PC-3 (cell line): ENCODE results near the gene AGPAT4. TPM values are rescaled to one million over a fixed set of nuclear protein-coding genes. Genes with fewer than 3 reads are reported as not detected.

Experiments used
- ATAC-seq: fragments of 200-7000 bp; cut with Tn5 transposase; 2 replicates; pipeline ENCODE4 v1.9.1; 2020; ENCODE audit warnings: mild to moderate bottlenecking, moderate library complexity
- BruUV-seq: library from RNA; stranded (reverse); fragments of 400-500 nt; replicated peaks from 2 replicates; lab custom pipeline; 2021; lab: Mats Ljungman, UMichigan
- CTCF ChIA-PET: fragments of 300-600 bp; sonication (Branson Sonifier 250); formaldehyde crosslinking; loops from one replicate; lab custom pipeline; 2022; ENCODE audit warnings: antibody characterized with exemption; lab: Charles Lee
- POLR2A ChIA-PET: fragments of 300-600 bp; sonication (Branson Sonifier 250); formaldehyde crosslinking; loops from one replicate; lab custom pipeline; 2022; ENCODE audit warnings: antibody characterized with exemption; ENCODE audit not compliant: unreplicated experiment; lab: Charles Lee
- DNase-seq: peaks from one replicate; pipeline ENCODE4 v3.0.0-alpha.2; 2015
- H2AFZ ChIP-seq: fragments of 300-600 bp; sonication (generic); 2 replicates; pipeline ENCODE4 v1.6.0; 2016; ENCODE audit warnings: antibody characterized with exemption, low read length
- H3F3A ChIP-seq: fragments of 300-600 bp; sonication (generic); one replicate; pipeline ENCODE4 v1.6.0; 2017; ENCODE audit warnings: antibody characterized with exemption, low read length, control low read depth, mild to moderate bottlenecking; ENCODE audit not compliant: unreplicated experiment
- H3K27ac ChIP-seq: fragments of 300-600 bp; sonication (generic); 2 replicates; pipeline ENCODE4 v1.5.1; 2016; ENCODE audit warnings: mild to moderate bottlenecking, low read length
- H3K27me3 ChIP-seq: fragments of 300-600 bp; sonication (generic); 2 replicates; pipeline ENCODE4 v1.6.1; 2016; ENCODE audit warnings: low read length, mixed read lengths
- H3K36me3 ChIP-seq: fragments of 300-600 bp; sonication (generic); 2 replicates; pipeline ENCODE4 v1.6.1; 2016; ENCODE audit warnings: low read depth, mixed run types, low read length, mixed read lengths
- H3K4me1 ChIP-seq: fragments of 300-600 bp; sonication (generic); 2 replicates; pipeline ENCODE4 v1.5.1; 2016; ENCODE audit warnings: low read length; ENCODE audit not compliant: insufficient read depth
- H3K4me2 ChIP-seq: fragments of 300-600 bp; sonication (generic); 2 replicates; pipeline ENCODE4 v1.6.0; 2016; ENCODE audit warnings: low read length
- H3K4me3 ChIP-seq: fragments of 300-600 bp; sonication (generic); 2 replicates; pipeline ENCODE4 v1.5.1; 2016; ENCODE audit warnings: mild to moderate bottlenecking, low read length, mixed read lengths
- H3K79me2 ChIP-seq: fragments of 300-600 bp; sonication (generic); 2 replicates; pipeline ENCODE4 v1.6.1; 2017; ENCODE audit warnings: low read length, mixed read lengths
- H3K9ac ChIP-seq: fragments of 300-600 bp; sonication (generic); 2 replicates; pipeline ENCODE4 v1.6.0; 2016; ENCODE audit warnings: mild to moderate bottlenecking, low read length
- H3K9me2 ChIP-seq: fragments of 300-600 bp; sonication (generic); replicated peaks from 2 replicates; pipeline ENCODE4 v1.6.1; 2016; ENCODE audit warnings: mixed run types, low read length, mixed read lengths
- H3K9me3 ChIP-seq: fragments of 300-600 bp; sonication (generic); 2 replicates; pipeline ENCODE4 v1.6.1; 2016; ENCODE audit warnings: low read length, mixed read lengths
- H4K20me1 ChIP-seq: fragments of 300-600 bp; sonication (generic); 2 replicates; pipeline ENCODE4 v1.6.1; 2016; ENCODE audit warnings: low read length, mixed read lengths
- EZH2 ChIP-seq: fragments of 300-600 bp; sonication (generic); IDR thresholded peaks from one replicate; pipeline ENCODE4 v1.6.1; 2017; ENCODE audit warnings: antibody characterized with exemption, mild to moderate bottlenecking, low read length; ENCODE audit not compliant: unreplicated experiment
- EZH2phosphoT487 ChIP-seq: fragments of 300-600 bp; sonication (generic); IDR thresholded peaks from 2 replicates; pipeline ENCODE4 v1.6.1; 2018; ENCODE audit warnings: mild to moderate bottlenecking, antibody characterized with exemption, low read length, borderline replicate concordance
- intact Hi-C: fragments of 100-400 bp; cut with micrococcal nuclease; formaldehyde crosslinking; loops from 2 replicates; pipeline ENCODE4 v1.9.0; 2023
- total RNA-seq: library from RNA; depleted of rRNA; stranded (reverse); fragments of >200 nt; gene quantifications from 2 replicates; pipeline ENCODE4 v1.2.3, GENCODE V29; 2014
- TF ChIP-seq, protein P1 (sequence below): fragments of 300-600 bp; sonication (generic); conservative IDR thresholded peaks from 2 replicates; pipeline ENCODE4 v1.5.1; 2017; ENCODE audit warnings: antibody characterized with exemption, low read depth, mild to moderate bottlenecking, low read length

The AGPAT4 gene
- total RNA-seq, 1 experiment from 2014 or later: 3.8 TPM

DNA sequence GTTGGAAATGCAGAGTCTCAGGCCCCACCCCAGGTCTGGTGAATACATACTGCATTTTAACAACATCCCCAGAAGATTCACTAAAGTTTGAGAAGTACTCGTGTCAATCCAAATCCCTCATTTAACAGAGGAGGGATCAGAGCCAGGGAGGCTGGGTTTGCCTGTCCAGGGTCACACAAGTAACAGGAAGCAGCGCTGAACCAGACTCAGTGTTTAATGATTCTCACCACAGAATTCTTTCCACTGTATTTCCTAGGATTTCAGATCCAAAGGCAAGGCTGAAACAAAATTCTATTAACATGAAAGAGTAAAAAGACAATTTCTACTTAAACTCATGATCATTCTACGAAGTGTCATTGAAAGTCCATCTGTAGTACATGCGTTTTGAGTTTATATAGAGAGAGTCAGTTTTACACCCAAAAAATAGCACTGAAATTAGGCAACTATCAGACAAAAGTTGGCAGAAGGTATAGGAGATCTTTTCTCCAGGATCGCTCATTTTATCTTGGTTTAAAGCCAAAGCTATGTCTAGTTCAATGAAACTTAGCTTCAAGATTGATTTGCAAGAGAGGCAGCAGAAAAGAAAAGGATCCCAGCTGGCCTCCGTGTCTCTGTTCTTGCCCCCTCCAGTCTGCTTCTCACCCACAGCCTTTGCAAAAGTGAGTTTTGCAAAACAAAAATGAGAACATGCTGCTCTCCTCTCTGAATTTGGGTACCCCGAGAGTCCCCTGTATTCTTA, 6.0 kb upstream of the AGPAT4 start:
- H4K20me1 ChIP-seq: no peaks in the 10 kb centered on the region
- H3K79me2 ChIP-seq: no peaks in the 10 kb centered on the region
- no peak overlapping the region for H3K4me3 ChIP-seq
- H3K9ac ChIP-seq: no peak overlapping the region
- no peaks in the 10 kb centered on the region for H3K9me3 ChIP-seq
- H3K9me2 ChIP-seq: no peaks in the 10 kb centered on the region
- H3F3A ChIP-seq: no peaks in the 10 kb centered on the region
- H3K36me3 ChIP-seq: no peaks in the 10 kb centered on the region
- H3K4me1 ChIP-seq: peaks cover 7% of the 10 kb centered on the region
- no peak overlapping the region for H3K4me2 ChIP-seq
- H3K27ac ChIP-seq: no peak overlapping the region
- DNase-seq: no peak
- TF ChIP-seq EZH2 (no peak), EZH2phosphoT487 (no peak)
- TF ChIP-seq, protein P1, sequence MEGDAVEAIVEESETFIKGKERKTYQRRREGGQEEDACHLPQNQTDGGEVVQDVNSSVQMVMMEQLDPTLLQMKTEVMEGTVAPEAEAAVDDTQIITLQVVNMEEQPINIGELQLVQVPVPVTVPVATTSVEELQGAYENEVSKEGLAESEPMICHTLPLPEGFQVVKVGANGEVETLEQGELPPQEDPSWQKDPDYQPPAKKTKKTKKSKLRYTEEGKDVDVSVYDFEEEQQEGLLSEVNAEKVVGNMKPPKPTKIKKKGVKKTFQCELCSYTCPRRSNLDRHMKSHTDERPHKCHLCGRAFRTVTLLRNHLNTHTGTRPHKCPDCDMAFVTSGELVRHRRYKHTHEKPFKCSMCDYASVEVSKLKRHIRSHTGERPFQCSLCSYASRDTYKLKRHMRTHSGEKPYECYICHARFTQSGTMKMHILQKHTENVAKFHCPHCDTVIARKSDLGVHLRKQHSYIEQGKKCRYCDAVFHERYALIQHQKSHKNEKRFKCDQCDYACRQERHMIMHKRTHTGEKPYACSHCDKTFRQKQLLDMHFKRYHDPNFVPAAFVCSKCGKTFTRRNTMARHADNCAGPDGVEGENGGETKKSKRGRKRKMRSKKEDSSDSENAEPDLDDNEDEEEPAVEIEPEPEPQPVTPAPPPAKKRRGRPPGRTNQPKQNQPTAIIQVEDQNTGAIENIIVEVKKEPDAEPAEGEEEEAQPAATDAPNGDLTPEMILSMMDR: no peak
- H3K27me3 ChIP-seq: no peaks in the 10 kb centered on the region
- ChIA-PET CTCF (no interaction called here), POLR2A (interaction anchor here (0.6 kb wide), 1 partner anchor 78 kb away, joined by 5 read pairs; no protein-coding TSS in a partner anchor)
- BruUV-seq: no TSS peak
- ATAC-seq: no peak
- intact Hi-C loops: loop anchor here (10.0 kb wide), 1 partner anchor 285 kb away; the partner anchor contains the start of gene MAP3K4
- no peak overlapping the region for H2AFZ ChIP-seq

DNA sequence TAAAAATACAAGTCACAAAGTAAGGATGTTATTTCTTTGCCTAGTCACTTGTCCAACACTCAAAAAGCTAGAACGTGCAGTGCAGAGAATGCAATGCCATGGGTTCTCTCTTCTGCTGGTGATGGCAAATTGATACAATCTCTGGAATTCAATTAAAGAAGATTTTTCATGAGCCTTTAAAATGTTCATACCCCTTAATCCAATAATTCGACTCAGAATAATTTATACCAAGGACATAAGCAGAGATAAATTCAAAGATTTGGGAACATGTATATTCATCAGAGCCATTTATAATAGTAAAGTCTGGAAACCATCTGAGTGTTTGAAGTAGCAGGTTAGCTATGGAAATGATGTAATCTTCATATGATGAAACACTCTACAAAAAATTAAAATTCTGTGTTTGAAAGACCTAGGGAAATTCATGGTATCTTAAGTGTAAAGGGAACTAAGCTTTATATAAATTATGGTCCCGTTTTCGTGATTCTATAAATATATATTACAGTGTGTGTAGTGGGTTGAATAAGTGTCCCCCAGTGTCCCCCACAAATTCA, 2.8 kb upstream of the AGPAT4 start:
- no peaks in the 10 kb centered on the region for H3K9me3 ChIP-seq
- no peaks in the 10 kb centered on the region for H3K9me2 ChIP-seq
- H3K79me2 ChIP-seq: peaks cover 17% of the 10 kb centered on the region
- 0 out of 2 replicates have a peak, but pooled peaks cover 5% of the 10 kb centered on the region for H4K20me1 ChIP-seq
- no peaks in the 10 kb centered on the region for H3K27me3 ChIP-seq
- H3K27ac ChIP-seq: no peak overlapping the region
- DNase-seq (no peak), ATAC-seq (no peak)
- H3K9ac ChIP-seq: no peak overlapping the region
- ChIA-PET POLR2A (no interaction called here), CTCF (no interaction called here)
- no peaks in the 10 kb centered on the region for H3F3A ChIP-seq
- H3K4me3 ChIP-seq: no peak overlapping the region
- no peak overlapping the region for H2AFZ ChIP-seq
- intact Hi-C loops: loop anchor here (10.0 kb wide), 1 partner anchor 282 kb away; the partner anchor contains the start of gene MAP3K4
- no peak overlapping the region for H3K4me2 ChIP-seq
- H3K4me1 ChIP-seq: peaks cover 22% of the 10 kb centered on the region
- BruUV-seq: no TSS peak
- no peak for TF ChIP-seq EZH2phosphoT487
- TF ChIP-seq EZH2: no peak
- TF ChIP-seq, protein P1: no peak
- no peaks in the 10 kb centered on the region for H3K36me3 ChIP-seq

DNA sequence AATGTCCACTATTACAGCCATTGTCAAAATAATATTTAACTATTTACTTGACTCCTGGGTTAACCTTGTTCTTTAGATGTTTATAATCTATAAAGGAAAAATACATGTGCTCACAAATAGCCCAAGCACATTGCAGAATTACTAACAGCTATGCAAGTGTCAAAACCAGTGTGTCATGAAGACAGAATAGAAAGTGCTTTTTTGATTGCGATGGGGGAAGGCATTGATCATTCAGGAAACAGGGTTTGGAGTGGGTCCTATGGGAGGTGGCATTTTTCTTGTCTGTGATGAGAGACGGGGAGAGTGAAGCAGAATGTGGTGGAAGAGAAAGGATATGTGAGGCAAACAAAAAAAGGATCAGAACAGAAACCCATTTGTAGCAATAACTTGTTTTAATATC, 1.0 kb upstream of the AGPAT4 start:
- Histone ChIP-seq H3K9ac (no peak overlapping the region), H3K9me3 (no peaks in the 10 kb centered on the region), H3K27me3 (no peaks in the 10 kb centered on the region), H3F3A (no peaks in the 10 kb centered on the region), H3K4me3 (no peak overlapping the region), H3K36me3 (no peaks in the 10 kb centered on the region), H3K79me2 (peaks cover 26% of the 10 kb centered on the region), H3K27ac (no peak overlapping the region), H4K20me1 (peaks cover 9% of the 10 kb centered on the region; the same call in 1 of the 2 replicates), H3K4me2 (no peak overlapping the region), H2AFZ (no peak overlapping the region; the same call in 1 of the 2 replicates), H3K9me2 (no peaks in the 10 kb centered on the region), H3K4me1 (peaks cover 29% of the 10 kb centered on the region)
- ChIA-PET CTCF (no interaction called here), POLR2A (no interaction called here)
- ATAC-seq (no peak), DNase-seq (no peak)
- TF ChIP-seq, protein P1: no peak
- no peak for TF ChIP-seq EZH2
- TF ChIP-seq EZH2phosphoT487: no peak
- intact Hi-C loops: loop anchor here (5.0 to 10.0 kb wide), 4 partner anchors 48 to 280 kb away; partner anchors contain the start of gene MAP3K4
- no TSS peak for BruUV-seq
